ENCODE measurements around the gene SMAP1.
A peak's percentile ranks its signal among the peaks of the same experiment; 100 is the strongest.

SMAP1 gene

GRCh38 chr6:70663881-70664466, 3.7 kb upstream of the SMAP1 start:
- POLR2A ChIA-PET = interaction anchor here (0.5 kb wide), 1 partner anchor 194 kb away, joined by 3 read pairs; no protein-coding TSS in a partner anchor
- DNase-seq (ENCODE audit: extremely low spot score) = no peak
- CTCF ChIA-PET = interaction anchor here (0.9 to 2.9 kb wide), 7 partner anchors 11 to 23 kb away, joined by 3 to 11 read pairs (median 3); no protein-coding TSS in a partner anchor
- TF ChIP-seq CTCF (IDR thresholded peaks at IDR 0.05; ENCODE audit: control extremely low read depth, extremely low read depth, low read depth, missing control alignments) = no peak

GRCh38 chr6:70666706-70667105, 977 bp upstream of the SMAP1 start:
- ChIA-PET POLR2A (no interaction called here), CTCF (interaction anchor here (1.6 to 4.2 kb wide), 3 partner anchors 12 to 20 kb away, joined by 4 to 21 read pairs (median 16); no protein-coding TSS in a partner anchor)
- TF ChIP-seq CTCF (IDR thresholded peaks at IDR 0.05; ENCODE audit: control extremely low read depth, extremely low read depth, low read depth, missing control alignments) = no peak
- DNase-seq (ENCODE audit: extremely low spot score) = no peak

GRCh38 chr6:70667256-70667710, 400 bp upstream of the SMAP1 start:
- CTCF ChIA-PET = interaction anchor here (0.7 to 4.2 kb wide), 9 partner anchors 9 to 298 kb away, joined by 3 to 21 read pairs (median 4); no protein-coding TSS in a partner anchor

GRCh38 chr6:70668499-70668812, 773 bp downstream of the SMAP1 start:
- ChIA-PET POLR2A (no interaction called here), CTCF (interaction anchor here (1.2 to 4.2 kb wide), 6 partner anchors 10 to 95 kb away, joined by 3 to 21 read pairs (median 4); no protein-coding TSS in a partner anchor)

More at GRCh38 chr6:70667256-70667710, 400 bp upstream of the SMAP1 start:
- no peak for DNase-seq (ENCODE audit: extremely low spot score)
- no peak for TF ChIP-seq CTCF (IDR thresholded peaks at IDR 0.05; ENCODE audit: control extremely low read depth, extremely low read depth, low read depth, missing control alignments)
- POLR2A ChIA-PET = interaction anchor here (0.5 to 0.7 kb wide), 2 partner anchors 103 to 695 kb away, joined by 3 to 6 read pairs; no protein-coding TSS in a partner anchor

GRCh38 chr6:70669133-70669532, 1.4 kb downstream of the SMAP1 start:
- CTCF ChIA-PET = interaction anchor here (1.2 to 4.2 kb wide), 5 partner anchors 9 to 95 kb away, joined by 3 to 21 read pairs (median 5); no protein-coding TSS in a partner anchor
- peak; percentile 21 for DNase-seq (ENCODE audit: extremely low spot score)
- no peak for TF ChIP-seq CTCF (IDR thresholded peaks at IDR 0.05; ENCODE audit: control extremely low read depth, extremely low read depth, low read depth, missing control alignments)
- POLR2A ChIA-PET = no interaction called here

More at GRCh38 chr6:70668499-70668812, 773 bp downstream of the SMAP1 start:
- DNase-seq (ENCODE audit: extremely low spot score) = peak; percentile 48
- TF ChIP-seq CTCF (IDR thresholded peaks at IDR 0.05; ENCODE audit: control extremely low read depth, extremely low read depth, low read depth, missing control alignments) = no peak

GRCh38 chr6:70672549-70672948, 4.9 kb downstream of the SMAP1 start:
- no peak for DNase-seq (ENCODE audit: extremely low spot score)
- ChIA-PET CTCF (interaction anchor here (0.9 to 1.9 kb wide), 8 partner anchors 9 to 258 kb away, joined by 3 to 7 read pairs (median 6); no protein-coding TSS in a partner anchor), POLR2A (no interaction called here)
- no peak for TF ChIP-seq CTCF (IDR thresholded peaks at IDR 0.05; ENCODE audit: control extremely low read depth, extremely low read depth, low read depth, missing control alignments)

Measured in GM10248 (cell line).